Fibroblast of the aortic adventitia (primary cell): ENCODE data around the gene CHMP4A. TPM values are rescaled to one million over a fixed set of nuclear protein-coding genes. Genes with fewer than 3 reads are reported as not detected.
A peak's percentile ranks its signal among the peaks of the same experiment; 100 is the strongest.
"Not testable (repeated sequence)": the region's sequence is repeated elsewhere in the genome, so short reads cannot be mapped to it uniquely, and the experiment has no call there.

Experiments
- DNase-seq: peaks from one replicate; pipeline ENCODE4 v3.0.0-alpha.2; 2010; ENCODE audit warnings: low read depth
- H3K4me3 ChIP-seq: 2 replicates; pipeline ENCODE4 v1.5.1; 2011; ENCODE audit warnings: low read depth, mild to moderate bottlenecking, control low read depth, low read length, moderate library complexity
- CTCF ChIP-seq: IDR thresholded peaks from 2 replicates; pipeline ENCODE4 v1.5.1; 2011; ENCODE audit warnings: mild to moderate bottlenecking, low read length, control low read depth, inconsistent platforms; ENCODE audit not compliant: insufficient read depth
- total RNA-seq: library from RNA; depleted of rRNA; stranded (reverse); fragments of >200 nt; gene quantifications from 2 replicates; pipeline ENCODE4 v1.2.3, GENCODE V29; 2012; ENCODE audit warnings: low replicate concordance

CHMP4A gene
- total RNA-seq, 1 donor, result 70.7 TPM

DNA sequence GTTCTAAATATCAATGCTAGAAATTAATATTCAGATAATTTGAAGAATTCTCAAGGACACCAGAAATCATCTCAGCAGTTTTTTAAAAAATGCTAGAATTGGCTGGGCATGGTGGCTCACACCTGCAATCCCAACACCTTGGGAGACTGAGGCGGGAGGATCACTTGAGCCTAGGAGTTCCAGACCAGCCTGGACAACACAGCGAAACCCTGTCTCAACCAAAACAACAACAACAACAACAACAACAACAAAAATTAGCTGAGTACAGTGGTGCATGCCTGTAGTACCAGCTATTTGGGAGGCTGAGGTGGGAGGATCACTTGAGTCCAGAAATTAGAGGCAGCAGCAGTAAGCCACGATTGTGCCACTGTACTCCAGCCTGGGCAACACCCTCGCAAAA lies 5.8 kb upstream of the CHMP4A start:
- no peak for DNase-seq
- no peak overlapping the region for H3K4me3 ChIP-seq
- no peak for TF ChIP-seq CTCF

DNA sequence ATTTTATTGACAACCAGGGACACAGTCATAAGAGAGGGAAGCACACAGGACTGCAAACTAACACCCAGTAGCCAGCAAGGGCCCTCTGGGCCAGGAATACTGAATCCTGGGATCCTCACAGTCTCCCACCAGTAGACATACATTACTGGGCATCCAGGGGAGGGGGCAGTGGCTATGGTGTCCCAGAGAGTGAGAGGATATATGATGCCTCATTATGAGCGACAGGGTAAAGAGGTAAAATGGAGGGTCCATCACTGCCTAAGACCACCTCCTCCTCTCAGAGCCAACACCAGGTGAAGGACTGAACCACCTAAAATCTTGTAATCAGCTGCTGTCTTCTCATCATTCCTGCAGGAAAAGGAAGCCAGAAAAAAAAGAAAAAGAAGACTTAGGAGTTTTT lies 3.6 kb upstream of the CHMP4A start:
- not testable (repeated sequence) for DNase-seq, H3K4me3 ChIP-seq

- H3K4me3 ChIP-seq, result peak overlapping the region; percentile 88
- DNase-seq, result no peak
Observed at GRCh38 chr14:24216345-24216699, 3.0 kb upstream of the CHMP4A start.

GRCh38 chr14:24215495-24216344 lies 2.4 kb upstream of the CHMP4A start, which contains the start of gene MDP1:
Gene MDP1, minus strand, starts transcription at chr14:24216066. Its CDS starts 111 bp downstream, at chr14:24215955.
- peak within 1 kb of the TSS; percentile 88 for H3K4me3 ChIP-seq
- peak; percentile 15 for TF ChIP-seq CTCF
- peak; percentile 81 for DNase-seq

More at GRCh38 chr14:24216345-24216699, 3.0 kb upstream of the CHMP4A start:
- TF ChIP-seq CTCF, result no peak

DNA sequence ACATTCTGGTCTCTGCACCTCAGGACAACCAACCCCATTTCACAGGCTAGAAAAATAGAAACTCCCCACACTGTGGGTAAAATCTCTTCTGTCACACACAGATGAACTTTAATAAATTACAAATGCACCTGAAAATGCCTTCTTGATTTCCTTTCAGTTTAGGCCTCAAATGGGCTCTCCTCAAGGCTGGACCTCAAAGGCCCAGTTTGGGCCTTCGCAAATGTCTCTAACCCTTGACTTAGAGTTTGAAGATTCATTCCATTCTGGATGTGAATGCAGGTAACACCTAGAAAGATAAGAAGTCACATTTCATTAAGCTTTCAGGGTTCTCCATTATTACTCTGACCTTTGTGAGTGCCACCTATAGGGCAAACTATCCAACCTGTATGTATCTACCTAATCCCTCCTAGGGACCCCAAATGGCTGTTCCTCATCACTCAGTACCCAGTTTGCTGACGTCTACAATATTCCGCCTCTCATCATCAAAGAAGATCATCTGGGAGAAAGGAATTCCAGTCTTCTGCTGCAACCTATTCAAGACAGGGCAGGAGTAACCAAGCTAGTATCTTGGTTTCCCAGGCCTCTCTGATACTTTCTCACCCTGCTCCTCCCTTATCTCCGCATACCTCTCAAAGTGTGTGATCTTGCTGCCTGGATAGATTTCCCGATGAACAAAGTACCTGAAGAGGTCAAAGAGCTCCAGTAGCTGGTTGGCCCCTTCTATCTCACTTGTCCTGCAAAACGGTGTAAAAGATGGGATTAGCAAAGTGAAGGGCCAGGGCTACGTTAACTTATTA lies 776 bp upstream of the CHMP4A start:
- TF ChIP-seq CTCF, result no peak
- no peak for DNase-seq
- peak overlapping the region; percentile 71 for H3K4me3 ChIP-seq

DNA sequence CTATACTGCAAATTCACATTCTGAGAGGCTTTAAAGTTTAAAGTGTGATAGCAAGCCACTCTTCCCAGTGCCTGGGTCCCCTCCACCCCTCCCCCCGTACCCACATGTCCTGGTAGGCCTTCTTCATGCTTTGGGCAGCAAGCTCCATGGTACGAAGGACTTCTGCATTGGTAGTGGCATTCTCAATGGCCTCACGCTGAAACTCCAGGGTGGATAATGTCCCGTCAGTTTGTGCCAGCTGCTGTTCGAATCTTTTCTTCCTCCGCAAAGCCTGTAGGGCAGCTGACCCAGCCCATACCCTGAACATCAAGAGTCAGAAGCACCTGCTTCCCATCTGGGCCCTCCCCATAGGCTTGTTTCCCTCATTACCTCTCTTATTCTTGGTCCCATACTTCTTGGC lies 2.0 kb downstream of the CHMP4A start:
- no peak overlapping the region for H3K4me3 ChIP-seq
- no peak for DNase-seq
- TF ChIP-seq CTCF, result no peak

GRCh38 chr14:24207625-24208024 lies 5.7 kb downstream of the CHMP4A start:
- no peak for DNase-seq
- no peak overlapping the region for H3K4me3 ChIP-seq
- TF ChIP-seq CTCF, result no peak
